Fibroblast of mammary gland (primary cell): Measurements from ENCODE around the gene TBCD.

Experiments used
- DNase-seq: peaks from one replicate; pipeline ENCODE4 v3.0.0-alpha.2; 2010; ENCODE audit warnings: low read depth
- H3K4me3 ChIP-seq: 2 replicates; pipeline ENCODE4 v1.5.1; 2011; ENCODE audit warnings: low read depth, mild to moderate bottlenecking, low read length, moderate library complexity; ENCODE audit not compliant: control insufficient read depth
- TF ChIP-seq, protein P1 (sequence below): conservative IDR thresholded peaks from 2 replicates; pipeline ENCODE4 v1.5.1; 2011; ENCODE audit warnings: low read depth, low read length, inconsistent platforms; ENCODE audit not compliant: control insufficient read depth, insufficient read depth

Gene TBCD

GRCh38 chr17:82810644-82811430, 59.0 kb downstream of the TBCD start:
- no peak overlapping the region for H3K4me3 ChIP-seq
- no peak for DNase-seq

DNA sequence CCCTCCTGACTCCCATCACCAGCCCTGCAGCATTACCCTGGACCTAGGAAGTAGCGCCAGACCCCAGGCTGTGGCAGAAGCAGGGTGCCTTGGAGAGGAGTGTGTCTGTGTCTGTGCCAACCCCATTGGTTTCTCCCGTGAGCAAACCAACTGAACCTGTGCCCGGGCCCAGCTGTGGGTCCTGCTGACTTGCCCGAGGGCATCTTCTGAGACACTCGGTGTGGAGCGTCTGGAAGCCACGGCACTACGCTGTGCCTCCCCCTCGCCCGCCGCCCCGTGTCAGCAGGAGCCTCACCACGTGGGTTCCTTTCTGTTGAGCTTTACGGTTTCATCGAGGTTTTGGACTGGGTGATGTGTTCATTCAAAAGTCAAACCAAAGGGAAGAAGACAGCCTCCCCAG, 60.2 kb downstream of the TBCD start:
- H3K4me3 ChIP-seq, result no peak overlapping the region
- TF ChIP-seq, protein P1, sequence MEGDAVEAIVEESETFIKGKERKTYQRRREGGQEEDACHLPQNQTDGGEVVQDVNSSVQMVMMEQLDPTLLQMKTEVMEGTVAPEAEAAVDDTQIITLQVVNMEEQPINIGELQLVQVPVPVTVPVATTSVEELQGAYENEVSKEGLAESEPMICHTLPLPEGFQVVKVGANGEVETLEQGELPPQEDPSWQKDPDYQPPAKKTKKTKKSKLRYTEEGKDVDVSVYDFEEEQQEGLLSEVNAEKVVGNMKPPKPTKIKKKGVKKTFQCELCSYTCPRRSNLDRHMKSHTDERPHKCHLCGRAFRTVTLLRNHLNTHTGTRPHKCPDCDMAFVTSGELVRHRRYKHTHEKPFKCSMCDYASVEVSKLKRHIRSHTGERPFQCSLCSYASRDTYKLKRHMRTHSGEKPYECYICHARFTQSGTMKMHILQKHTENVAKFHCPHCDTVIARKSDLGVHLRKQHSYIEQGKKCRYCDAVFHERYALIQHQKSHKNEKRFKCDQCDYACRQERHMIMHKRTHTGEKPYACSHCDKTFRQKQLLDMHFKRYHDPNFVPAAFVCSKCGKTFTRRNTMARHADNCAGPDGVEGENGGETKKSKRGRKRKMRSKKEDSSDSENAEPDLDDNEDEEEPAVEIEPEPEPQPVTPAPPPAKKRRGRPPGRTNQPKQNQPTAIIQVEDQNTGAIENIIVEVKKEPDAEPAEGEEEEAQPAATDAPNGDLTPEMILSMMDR, result no peak
- DNase-seq, result no peak

More at GRCh38 chr17:82810644-82811430, 59.0 kb downstream of the TBCD start:
- TF ChIP-seq, protein P1, result no peak

DNA sequence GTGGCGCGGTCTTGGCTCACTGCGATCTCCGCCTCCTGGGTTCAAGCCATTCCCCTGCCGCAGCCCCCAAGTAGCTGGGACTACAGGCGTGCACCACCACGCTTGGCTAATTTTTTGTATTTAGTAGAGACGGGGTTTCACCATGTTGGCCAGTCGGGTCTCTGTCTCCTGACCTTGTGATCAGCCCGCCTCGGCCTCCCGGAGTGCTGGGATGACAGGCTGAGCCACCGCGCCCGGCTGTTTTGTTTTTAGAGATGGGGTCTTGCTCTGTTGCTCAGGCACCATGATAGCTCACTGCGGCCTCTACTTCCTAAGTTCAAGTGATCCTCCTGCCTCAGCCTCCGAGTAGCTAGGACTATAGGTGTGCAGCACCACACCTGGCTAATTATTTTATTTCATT, 60.7 kb downstream of the TBCD start:
- TF ChIP-seq, protein P1, result no peak

DNA sequence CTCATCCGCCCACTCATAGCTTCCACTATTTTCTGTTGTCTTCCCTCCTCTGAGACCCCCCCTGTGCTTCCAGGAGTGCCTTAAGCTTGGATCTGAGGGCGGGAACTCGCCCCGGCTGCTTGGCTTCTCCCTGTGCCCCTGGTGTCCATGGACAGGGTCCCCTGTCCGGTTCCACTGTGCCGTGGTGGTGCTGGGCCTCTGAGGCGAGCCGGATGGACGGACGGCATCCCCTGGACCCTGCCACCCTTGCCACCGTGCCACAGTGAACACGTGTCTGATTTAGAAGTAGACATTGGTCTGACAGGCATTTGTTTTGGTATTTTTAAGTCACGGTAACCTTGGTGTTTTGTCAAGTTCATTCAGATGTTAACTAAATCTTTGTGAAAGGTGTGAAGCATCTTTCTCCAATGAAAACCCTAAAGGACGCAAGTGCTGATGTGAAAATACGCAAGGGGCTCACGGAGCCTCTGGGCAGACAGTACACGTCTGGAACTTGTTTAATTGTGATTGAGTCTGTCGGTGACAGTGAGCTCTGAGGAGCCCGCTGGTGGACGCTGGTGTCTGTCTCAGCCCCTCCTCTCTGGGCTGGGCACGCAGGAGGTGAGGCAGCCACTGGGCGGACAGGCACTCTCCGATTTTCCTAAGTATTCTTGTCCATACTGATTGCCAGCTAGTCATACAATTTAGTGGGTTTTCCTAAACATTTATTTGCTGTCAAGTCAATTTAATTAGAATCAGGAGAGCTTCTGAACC, 61.6 kb downstream of the TBCD start:
- TF ChIP-seq, protein P1, result no peak
- DNase-seq, result no peak
- no peak overlapping the region for H3K4me3 ChIP-seq

More for the DNA sequence above, 60.7 kb downstream of the TBCD start:
- no peak for DNase-seq
- no peak overlapping the region for H3K4me3 ChIP-seq

DNA sequence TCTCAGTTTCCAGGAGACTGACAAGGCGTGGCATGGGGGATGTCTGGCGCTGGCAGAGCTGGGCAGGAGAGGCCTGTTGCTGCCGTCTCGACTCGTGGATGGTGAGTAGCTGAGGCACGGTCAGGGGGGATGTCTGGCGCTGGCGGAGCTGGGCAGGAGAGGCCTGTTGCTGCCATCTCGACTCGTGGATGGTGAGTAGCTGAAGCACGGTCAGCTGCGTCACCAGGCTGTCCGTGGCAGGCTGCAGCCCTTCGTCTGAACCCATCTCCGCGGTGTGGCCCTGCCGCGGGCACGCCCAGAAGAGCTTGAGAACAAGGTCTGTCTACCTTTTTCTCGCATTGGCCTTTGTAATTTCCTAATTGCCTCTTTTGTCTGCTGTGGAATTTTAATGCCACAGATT, 63.0 kb downstream of the TBCD start:
- no peak for DNase-seq
- TF ChIP-seq, protein P1, result no peak
- no peak overlapping the region for H3K4me3 ChIP-seq

DNA sequence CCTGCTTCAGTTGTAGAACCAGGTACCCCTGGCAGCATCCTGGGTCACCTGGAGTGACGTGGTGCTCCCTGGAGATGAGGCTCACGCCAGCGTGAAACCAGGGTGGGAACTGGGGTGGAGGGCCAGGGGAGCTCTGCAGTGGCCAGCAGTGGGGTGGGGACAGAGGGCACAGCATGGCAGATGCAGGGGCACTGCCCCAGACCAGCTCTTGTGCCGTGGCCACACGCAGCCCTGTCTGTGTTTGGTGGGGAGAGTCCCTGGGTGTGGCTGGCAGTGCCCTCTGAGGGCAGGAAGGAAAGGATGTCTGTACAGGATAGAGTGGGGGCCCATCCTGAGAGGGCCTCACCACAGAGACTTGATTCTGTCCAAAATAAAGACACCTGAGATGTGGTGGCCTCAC, 63.5 kb downstream of the TBCD start:
- DNase-seq, result no peak
- H3K4me3 ChIP-seq, result no peak overlapping the region
- TF ChIP-seq, protein P1, result no peak
